ENCODE results near the gene CHEK2. TPM values are rescaled to one million over a fixed set of nuclear protein-coding genes. Genes with fewer than 3 reads are reported as not detected.
"Not testable (repeated sequence)": the region's sequence is repeated elsewhere in the genome, so short reads cannot be mapped to it uniquely, and the experiment has no call there.

The CHEK2 gene
- total RNA-seq: 3.0 TPM

- peak; percentile 98 for DNase-seq
Measured at GRCh38 chr22:28741785-28742561, at the start of gene CHEK2, which contains the start of gene HSCB. Gene CHEK2, minus strand, starts transcription at chr22:28741820. Its CDS starts 7,099 bp downstream, at chr22:28734721. Gene HSCB, plus strand, starts transcription at chr22:28742039. Its CDS starts 57 bp downstream, at chr22:28742096.

DNA sequence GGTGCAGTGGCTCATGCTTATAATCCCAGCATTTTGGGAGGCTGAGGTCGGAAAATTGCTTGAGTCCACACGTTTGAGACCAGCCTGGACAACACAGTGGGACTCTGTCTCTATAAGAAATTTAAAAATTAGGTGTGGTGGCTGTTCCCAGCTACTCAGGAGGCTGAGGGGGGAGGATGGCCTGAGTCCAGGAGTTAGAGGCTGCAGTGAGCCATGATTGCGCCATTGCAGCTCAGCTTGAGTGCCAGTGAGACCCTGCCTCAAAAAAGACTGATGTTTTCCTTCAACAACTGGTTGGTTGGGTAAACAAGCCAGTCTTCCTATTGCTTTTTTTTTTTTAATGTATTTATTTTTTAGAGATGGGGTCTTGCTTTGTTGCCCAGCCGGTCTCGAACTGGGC lies 49.5 kb upstream of the CHEK2 start:
- no peak for DNase-seq

DNA sequence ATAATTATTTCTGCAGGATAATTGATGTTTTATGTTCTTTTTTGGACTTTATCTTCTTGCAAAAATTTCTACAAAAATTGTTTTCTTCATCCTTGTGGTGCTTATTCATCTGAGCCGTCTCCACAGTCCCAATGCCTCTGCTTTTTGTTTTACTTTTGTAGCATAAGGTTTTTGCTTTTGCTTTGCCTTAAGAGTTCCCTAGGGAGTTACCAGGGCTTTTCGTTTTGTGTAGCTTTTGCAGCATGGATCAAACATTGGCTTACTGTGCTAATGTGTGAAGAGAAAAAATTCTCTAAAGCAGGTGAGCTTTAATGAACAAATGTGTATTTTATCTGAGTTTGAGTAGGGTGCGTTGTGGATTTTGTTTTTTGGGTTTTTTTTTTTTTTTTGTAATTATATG lies 47.0 kb upstream of the CHEK2 start:
- DNase-seq: no peak

- DNase-seq: no peak
Measured at GRCh38 chr22:28783786-28784671, 42.4 kb upstream of the CHEK2 start.

DNA sequence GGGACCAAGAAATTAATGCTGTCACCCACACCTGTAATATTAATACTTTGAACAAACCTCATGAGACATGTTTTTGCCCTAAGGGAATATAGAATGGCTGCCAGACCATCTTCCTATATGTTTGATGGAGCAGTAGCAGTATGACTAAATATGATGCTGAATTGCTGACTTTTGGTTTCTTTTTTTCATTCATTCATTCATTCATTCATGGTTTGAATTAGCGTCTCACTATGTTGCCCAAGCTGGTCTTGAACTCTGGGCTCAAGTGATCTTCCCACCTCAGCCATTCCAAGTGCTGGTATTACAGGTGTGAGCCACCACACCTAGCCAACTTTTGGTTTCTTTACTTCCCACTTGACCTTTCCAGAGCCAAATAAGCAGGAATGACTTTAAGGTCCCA lies 38.7 kb upstream of the CHEK2 start:
- DNase-seq: no peak

GRCh38 chr22:28779833-28780232 lies 38.2 kb upstream of the CHEK2 start:
- DNase-seq: no peak

- no peak for DNase-seq
Measured at GRCh38 chr22:28774378-28774777, 32.8 kb upstream of the CHEK2 start.

- no peak for DNase-seq
Measured at GRCh38 chr22:28773461-28773867, 31.8 kb upstream of the CHEK2 start.

DNA sequence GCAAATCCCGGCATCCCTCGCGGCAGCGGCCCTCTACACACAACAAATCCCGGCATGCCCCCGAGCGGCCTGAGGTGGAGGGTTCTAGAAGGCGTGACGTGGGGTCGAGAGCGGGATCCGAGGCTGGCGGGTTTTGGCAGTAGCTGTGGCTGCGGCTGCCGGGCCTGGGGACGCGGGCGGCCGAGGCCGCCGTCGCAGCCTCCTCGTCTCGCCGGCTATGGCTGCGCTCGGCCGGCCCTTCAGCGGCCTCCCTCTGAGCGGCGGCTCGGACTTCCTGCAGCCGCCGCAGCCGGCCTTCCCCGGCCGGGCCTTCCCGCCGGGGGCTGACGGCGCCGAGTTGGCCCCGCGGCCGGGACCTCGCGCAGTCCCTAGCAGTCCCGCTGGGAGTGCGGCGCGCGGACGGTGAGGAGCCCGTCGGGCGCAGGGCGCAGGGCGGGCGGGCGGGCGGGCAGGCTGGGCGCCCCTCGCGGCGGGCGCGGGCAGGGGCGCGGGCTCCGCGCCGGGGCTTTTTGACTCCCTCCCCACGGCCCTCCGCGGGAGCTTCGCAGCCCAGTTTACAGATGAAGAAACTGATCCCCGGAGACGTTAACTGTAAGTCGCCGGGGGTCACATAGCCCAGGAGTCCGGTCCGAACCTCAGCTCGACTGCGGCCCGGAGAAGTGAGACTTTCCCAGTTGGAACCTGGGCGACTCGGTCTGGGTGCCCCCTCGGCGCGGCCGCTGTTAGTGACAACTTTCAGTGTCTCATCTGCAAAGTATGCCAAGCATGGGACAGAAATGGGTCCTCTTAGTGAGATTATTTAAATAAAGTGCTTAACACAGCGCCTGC lies 31.2 kb upstream of the CHEK2 start, which contains the start of gene CCDC117:
Gene CCDC117 (plus strand): TSS at position 63 of the 828 bp plus-strand sequence. CDS start 155 bp downstream, at position 218.
- peak; percentile 91 for DNase-seq

GRCh38 chr22:28771195-28771791 lies 29.7 kb upstream of the CHEK2 start:
- DNase-seq: no peak

- no peak for DNase-seq
Measured at GRCh38 chr22:28769394-28770085, 27.9 kb upstream of the CHEK2 start.

DNA sequence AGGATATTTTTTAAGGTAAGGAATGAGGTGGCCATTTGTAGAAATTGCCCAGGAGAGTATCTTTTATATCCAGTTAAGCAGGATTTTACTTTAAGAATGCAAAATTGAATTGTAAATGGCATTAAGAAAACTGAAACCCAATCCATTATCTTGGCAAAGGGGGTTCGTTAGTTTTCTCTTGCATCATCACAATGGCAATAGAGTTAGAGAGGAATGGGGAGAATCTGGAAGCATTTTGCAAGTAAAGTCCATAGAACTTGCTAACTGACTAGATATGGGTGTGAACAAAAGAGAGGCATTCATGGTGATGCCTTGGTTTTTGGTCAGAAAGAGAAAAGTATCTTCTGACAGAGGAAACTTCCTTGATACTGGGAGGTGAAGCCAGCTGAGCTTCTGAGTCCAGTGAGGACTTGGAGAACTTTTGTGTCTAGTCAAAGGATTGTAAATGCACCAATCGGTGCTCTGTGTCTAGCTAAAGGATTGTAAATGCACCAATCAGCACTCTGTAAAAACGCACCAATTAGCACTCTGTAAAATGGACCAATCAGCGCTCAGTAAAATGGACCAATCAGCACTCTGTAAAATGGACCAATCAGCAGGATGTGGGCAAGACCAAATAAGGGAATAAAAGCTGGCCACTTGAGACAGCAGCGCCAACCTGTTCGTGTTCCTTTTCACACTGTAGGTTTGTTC lies 27.2 kb upstream of the CHEK2 start:
- DNase-seq: no peak

DNA sequence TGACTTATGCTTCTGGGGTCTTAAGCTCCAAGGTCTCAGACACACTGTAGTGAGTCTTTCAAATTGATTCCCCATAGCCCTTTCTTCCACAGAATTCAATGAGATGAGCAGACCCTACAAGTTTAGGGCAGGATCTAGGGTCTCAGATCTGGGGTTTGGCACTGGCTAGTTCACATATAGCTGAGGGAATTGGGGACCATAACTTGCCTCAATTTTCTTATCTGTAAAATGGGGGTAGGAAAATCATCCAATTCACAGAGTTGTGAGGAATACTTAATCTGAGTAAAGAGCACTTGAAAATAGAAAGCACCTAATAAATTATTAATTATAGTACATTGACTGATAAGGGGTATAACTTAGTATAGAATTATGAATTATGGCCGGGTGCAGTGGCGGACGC lies 25.0 kb upstream of the CHEK2 start:
- no peak for DNase-seq

- not testable (repeated sequence) for DNase-seq
Measured at GRCh38 chr22:28762000-28762399, 20.4 kb upstream of the CHEK2 start.

DNA sequence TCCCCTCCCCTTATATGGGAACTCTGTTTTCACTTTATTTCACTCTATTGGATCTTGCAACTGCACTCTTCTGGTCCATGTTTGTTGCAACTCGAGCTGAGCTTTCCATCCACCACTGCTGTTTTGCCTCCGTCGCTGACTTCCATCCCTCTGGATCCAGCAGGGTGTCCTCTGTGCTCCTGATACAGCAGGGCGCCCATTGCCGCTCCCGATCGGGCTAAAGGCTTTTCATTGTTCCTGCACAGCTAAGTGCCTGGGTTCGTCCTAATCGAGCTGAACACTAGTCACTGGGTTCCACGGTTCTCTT lies 19.8 kb upstream of the CHEK2 start:
- DNase-seq: no peak

DNA sequence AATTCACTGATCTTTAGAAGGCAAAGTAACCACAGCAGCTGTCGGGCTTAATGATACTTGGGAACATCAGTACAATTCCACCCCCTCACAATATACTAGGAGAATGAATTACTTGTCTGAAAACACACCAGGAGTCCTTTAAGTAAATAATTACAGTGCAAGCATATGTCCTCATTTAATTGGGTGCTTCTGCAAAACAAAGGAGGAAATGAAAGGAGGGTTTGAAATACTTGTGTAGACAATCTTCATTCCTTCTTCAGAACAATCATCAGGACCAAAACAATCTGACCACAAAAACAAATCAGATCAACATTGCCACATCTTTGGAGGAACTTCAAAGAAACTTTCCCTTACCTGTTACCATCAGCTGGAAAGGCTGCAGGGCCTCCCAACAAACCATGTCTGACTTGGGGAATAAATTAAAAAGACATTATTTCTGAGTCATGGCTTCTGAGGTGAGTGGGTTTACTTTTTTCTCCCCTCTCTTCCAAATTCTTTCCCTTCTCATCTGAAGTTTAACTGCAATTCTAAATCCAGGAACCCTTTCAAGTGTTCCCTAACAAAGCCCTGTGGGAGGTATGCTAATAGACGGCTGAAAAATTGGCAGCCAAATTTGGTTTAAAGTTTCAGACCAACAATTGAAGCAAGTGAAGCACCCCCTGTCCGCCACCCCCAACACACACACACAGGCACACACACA lies 18.4 kb upstream of the CHEK2 start:
- no peak for DNase-seq

- not testable (repeated sequence) for DNase-seq
Measured at GRCh38 chr22:28754512-28754911, 12.9 kb upstream of the CHEK2 start.

DNA sequence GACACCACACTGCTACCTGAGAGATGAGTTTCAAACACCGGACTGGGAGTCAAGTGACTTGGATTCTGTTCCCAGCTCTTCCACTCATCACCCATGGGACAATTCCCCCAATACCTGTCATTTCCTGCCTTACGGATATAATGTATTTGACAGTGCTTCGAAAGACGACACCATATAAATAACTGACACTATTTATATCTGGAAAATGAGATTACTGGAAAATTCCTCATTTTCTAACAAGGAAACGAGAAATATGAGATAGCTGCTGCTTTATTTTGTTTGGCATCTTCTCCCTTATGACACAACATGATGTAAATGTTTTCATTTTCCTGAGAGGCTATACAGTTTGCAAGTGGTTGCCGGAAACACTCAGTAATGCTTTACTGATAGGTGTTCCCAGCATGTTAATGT lies 8.9 kb upstream of the CHEK2 start:
- no peak for DNase-seq

DNA sequence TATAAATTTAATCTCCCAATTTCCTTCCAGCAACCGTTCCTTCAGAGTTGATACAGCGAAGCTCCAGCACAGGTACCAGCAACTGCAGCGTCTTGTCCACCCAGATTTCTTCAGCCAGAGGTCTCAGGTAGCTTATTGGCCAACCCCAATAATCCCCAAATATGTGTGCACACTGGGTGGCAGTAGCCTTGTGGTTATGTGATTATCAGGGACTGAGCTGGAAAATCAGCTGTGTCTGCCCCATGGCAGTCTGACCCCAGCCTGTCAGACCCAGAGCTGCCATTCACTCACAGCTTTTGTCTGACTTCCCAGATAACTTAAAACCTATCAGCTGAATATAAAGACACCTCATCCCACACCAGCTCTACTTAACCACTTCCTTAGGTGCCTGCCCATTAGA lies 2.2 kb upstream of the CHEK2 start:
- no peak for DNase-seq

- DNase-seq: no peak
Measured at GRCh38 chr22:28742562-28742962, 942 bp upstream of the CHEK2 start.

Measured in occipital lobe (tissue), 2 donors.